HepG2 (cell line): ENCODE measurements around the gene NME2. TPM values are rescaled to one million over a fixed set of nuclear protein-coding genes. Genes with fewer than 3 reads are reported as not detected.

Experiments used
- AKNA ChIP-seq: sonication (generic); formaldehyde crosslinking; IDR thresholded peaks from 2 replicates; pipeline ENCODE4 v1.4.0; 2020; ENCODE audit warnings: missing genetic modification reagents, borderline replicate concordance
- CSRNP1 ChIP-seq: sonication (generic); formaldehyde crosslinking; IDR thresholded peaks from 2 replicates; pipeline ENCODE4 v1.8.1; 2023; ENCODE audit warnings: mild to moderate bottlenecking, missing genetic modification reagents
- HNRNPUL1 ChIP-seq: fragments of 200-400 bp; formaldehyde crosslinking; IDR thresholded peaks from 2 replicates; pipeline ENCODE4 v1.6.1; 2017; ENCODE audit warnings: low read depth, mild to moderate bottlenecking, low read length, moderate library complexity
- JARID2 ChIP-seq: sonication (generic); formaldehyde crosslinking; IDR thresholded peaks from 2 replicates; pipeline ENCODE4 v1.8.1; 2023; ENCODE audit warnings: missing genetic modification reagents, inconsistent platforms; ENCODE audit not compliant: insufficient replicate concordance
- KDM2A ChIP-seq: sonication (generic); formaldehyde crosslinking; IDR thresholded peaks from 2 replicates; pipeline ENCODE4 v1.4.0; 2020; ENCODE audit warnings: low read depth, missing genetic modification reagents, borderline replicate concordance
- MAFK ChIP-seq, 2 experiments: IDR thresholded peaks in 1 of 2; conservative IDR thresholded peaks in 1 of 2; 2 replicates each; pipeline ENCODE4 v1.6.1; 2011; ENCODE audit warnings: improper control_type of control experiment in 2 of 2, low read length in 2 of 2
- MATR3 ChIP-seq: sonication (generic); formaldehyde crosslinking; IDR thresholded peaks from 2 replicates; pipeline ENCODE4 v1.4.0; 2020; ENCODE audit warnings: missing genetic modification reagents
- NBN ChIP-seq: fragments of 450-650 bp; conservative IDR thresholded peaks from 2 replicates; pipeline ENCODE4 v1.6.1; 2017
- NFIC ChIP-seq: IDR thresholded peaks from 2 replicates; pipeline ENCODE4 v1.6.1; 2012; ENCODE audit warnings: mild to moderate bottlenecking, low read length, inconsistent platforms
- PAX8 ChIP-seq: sonication (generic); formaldehyde crosslinking; IDR thresholded peaks from 2 replicates; pipeline ENCODE4 v1.8.0; 2022; ENCODE audit warnings: mild to moderate bottlenecking, missing genetic modification reagents, borderline replicate concordance
- RAD51 ChIP-seq: fragments of 450-650 bp; IDR thresholded peaks from 2 replicates; pipeline ENCODE4 v1.6.1; 2016; ENCODE audit warnings: borderline replicate concordance
- YEATS4 ChIP-seq: sonication (generic); formaldehyde crosslinking; IDR thresholded peaks from 2 replicates; pipeline ENCODE4 v1.4.0; 2020; ENCODE audit warnings: missing genetic modification reagents, borderline replicate concordance
- ZBTB1 ChIP-seq: sonication (generic); formaldehyde crosslinking; IDR thresholded peaks from 2 replicates; pipeline ENCODE4 v1.4.0; 2020; ENCODE audit warnings: missing genetic modification reagents, borderline replicate concordance
- ZBTB39 ChIP-seq: sonication (generic); formaldehyde crosslinking; IDR thresholded peaks from 2 replicates; pipeline ENCODE4 v1.5.0; 2020; ENCODE audit warnings: missing genetic modification reagents
- ZFP37 ChIP-seq: sonication (generic); formaldehyde crosslinking; IDR thresholded peaks from 2 replicates; pipeline ENCODE4 v1.4.0; 2020; ENCODE audit warnings: missing genetic modification reagents, borderline replicate concordance
- ZFYVE20 ChIP-seq: sonication (generic); formaldehyde crosslinking; IDR thresholded peaks from 2 replicates; pipeline ENCODE4 v1.8.0; 2023; ENCODE audit warnings: low read depth, mild to moderate bottlenecking, moderate library complexity, missing genetic modification reagents, borderline replicate concordance
- ZKSCAN8 ChIP-seq: IDR thresholded peaks from 2 replicates; pipeline ENCODE4 v1.6.1; 2016; ENCODE audit warnings: borderline replicate concordance, missing genetic modification reagents, missing compliant biosample characterization
- ZNF205 ChIP-seq: IDR thresholded peaks from 2 replicates; pipeline ENCODE4 v1.6.1; 2018; ENCODE audit warnings: missing biosample characterization, missing genetic modification reagents
- ZNF263 ChIP-seq: sonication (generic); formaldehyde crosslinking; IDR thresholded peaks from 2 replicates; pipeline ENCODE4 v1.4.0; 2020; ENCODE audit warnings: missing genetic modification reagents
- ZNF597 ChIP-seq: sonication (generic); formaldehyde crosslinking; IDR thresholded peaks from 2 replicates; pipeline ENCODE4 v1.5.0; 2020; ENCODE audit warnings: missing genetic modification reagents
- ZNF761 ChIP-seq: sonication (generic); formaldehyde crosslinking; conservative IDR thresholded peaks from 2 replicates; pipeline ENCODE4 v1.4.0; 2020; ENCODE audit warnings: mild to moderate bottlenecking, missing genetic modification reagents
- polyA plus RNA-seq, 8 experiments: library from polyadenylated mRNA; depleted of rRNA in 3 of 8; stranded (reverse) in 7 of 8; unstranded in 1 of 8; fragments of >200 nt; fragmentation: Illumina TruSeq in 4 of 8; extraction: Trizol in 4 of 8; gene quantifications; 2 replicates each; pipeline versions ENCODE4 v1.2.1 to v1.2.3, GENCODE V29; 2011 to 2016; ENCODE audit warnings: low read depth in 4 of 8, missing spikeins in 1 of 8, mixed read lengths in 1 of 8; ENCODE audit not compliant: insufficient read depth in 1 of 8
- total RNA-seq, 5 experiments: library from RNA; depleted of rRNA; stranded (reverse); fragments of >200 nt; fragmentation: Illumina TruSeq; extraction: Trizol; gene quantifications; 2 replicates each; pipeline ENCODE4 v1.2.3, GENCODE V29; 2016; ENCODE audit warnings: low read depth in 1 of 5

NME2 gene
- total and polyA plus RNA-seq, 2 of the 13 experiments (the other 11 are each of a cell fraction or from before 2014, with no cell fraction given), result 790 to 1,213 TPM

- no peak for TF ChIP-seq AKNA (CRISPR knock-in tag)
- 0 out of 2 replicates have a peak, but pooled peaks have one; percentile 71 for TF ChIP-seq CSRNP1 (CRISPR knock-in tag)
- TF ChIP-seq ZKSCAN8 (CRISPR knock-in tag), result no peak
- no peak for TF ChIP-seq JARID2 (CRISPR knock-in tag)
- TF ChIP-seq ZNF761, result no peak
- TF ChIP-seq ZBTB39 (CRISPR knock-in tag), result no peak
- no peak for TF ChIP-seq YEATS4 (CRISPR knock-in tag)
- TF ChIP-seq ZBTB1, result no peak
- no peak for TF ChIP-seq ZFP37 (CRISPR knock-in tag)
- TF ChIP-seq PAX8 (CRISPR knock-in tag), result no peak
- TF ChIP-seq HNRNPUL1, result no peak
- TF ChIP-seq ZNF263 (CRISPR knock-in tag), result peak; percentile 91
- no peak for TF ChIP-seq ZNF205
- TF ChIP-seq KDM2A (CRISPR knock-in tag), result no peak
- no peak for TF ChIP-seq MAFK (conservative IDR thresholded peaks at IDR 0.05 in 1 of 2, IDR thresholded peaks at IDR 0.05 in 1 of 2; ENCODE audit: low read length in 2 of 2)
- no peak for TF ChIP-seq ZNF597 (CRISPR knock-in tag)
- TF ChIP-seq MATR3 (CRISPR knock-in tag), result 0 out of 2 replicates have a peak, but pooled peaks have one; percentile 38
- TF ChIP-seq NFIC, result no peak
- TF ChIP-seq ZFYVE20 (CRISPR knock-in tag), result no peak; the same call in 1 of the 2 replicates
- no peak for TF ChIP-seq RAD51
- TF ChIP-seq NBN, result no peak
Observed at GRCh38 chr17:51120357-51120738, 45.9 kb upstream of the NME2 start (continued).
